Activated effector memory CD4-positive, alpha-beta T cell treated with anti-CD3 and anti-CD28 coated beads, Interleukin-2, amount 50 U/mL, for 16 hours (primary cell): ENCODE results near the gene B4GALT3.

ENCODE experiments used
- DNase-seq: peaks from one replicate; pipeline ENCODE4 v3.0.0-alpha.2; 2020

Gene B4GALT3

DNA sequence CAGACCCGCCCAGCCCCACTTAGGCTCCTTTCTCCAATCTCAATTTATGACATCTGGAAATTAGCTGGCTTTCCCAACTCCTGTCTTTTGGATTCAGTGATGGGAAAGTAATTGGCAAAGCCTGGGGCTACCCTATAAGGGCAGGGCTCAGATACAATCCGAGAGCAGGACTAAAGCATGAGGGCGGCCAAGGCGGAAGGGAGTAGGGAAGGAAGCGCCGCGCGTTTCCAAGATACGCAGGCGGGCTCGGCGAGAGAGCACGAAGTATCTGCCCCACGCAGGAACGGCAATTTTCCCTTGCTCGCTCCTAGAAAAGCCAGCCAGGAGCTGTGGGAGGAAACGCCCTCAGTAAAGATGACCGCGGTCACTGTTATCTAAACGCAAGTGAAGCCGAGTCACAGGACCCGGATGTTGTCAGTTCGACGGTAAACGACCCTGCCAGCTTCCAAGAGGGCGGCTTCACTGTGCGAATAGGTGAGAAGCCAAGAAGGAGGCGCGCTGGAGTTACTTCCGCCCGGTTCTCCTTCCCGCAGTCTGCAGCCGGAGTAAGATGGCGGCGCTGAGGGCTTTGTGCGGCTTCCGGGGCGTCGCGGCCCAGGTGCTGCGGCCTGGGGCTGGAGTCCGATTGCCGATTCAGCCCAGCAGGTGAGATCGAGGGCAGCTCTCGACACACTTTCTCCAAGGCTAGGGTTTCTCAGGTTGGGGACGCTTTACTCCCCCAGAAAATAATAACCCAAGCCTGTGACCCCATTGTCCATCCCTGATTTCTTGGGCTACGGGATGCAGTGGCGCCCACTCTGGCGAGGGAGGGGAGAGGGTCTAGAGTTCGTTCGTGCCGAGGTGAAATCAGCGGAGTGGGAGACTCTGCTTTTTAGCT is 24.8 kb upstream of the B4GALT3 start, which contains the start of gene NDUFS2:
NDUFS2 (plus strand) TSS at position 532 of the 877 bp plus-strand sequence; CDS start at position 551, 19 bp downstream.
- DNase-seq = peak; percentile 98

DNA sequence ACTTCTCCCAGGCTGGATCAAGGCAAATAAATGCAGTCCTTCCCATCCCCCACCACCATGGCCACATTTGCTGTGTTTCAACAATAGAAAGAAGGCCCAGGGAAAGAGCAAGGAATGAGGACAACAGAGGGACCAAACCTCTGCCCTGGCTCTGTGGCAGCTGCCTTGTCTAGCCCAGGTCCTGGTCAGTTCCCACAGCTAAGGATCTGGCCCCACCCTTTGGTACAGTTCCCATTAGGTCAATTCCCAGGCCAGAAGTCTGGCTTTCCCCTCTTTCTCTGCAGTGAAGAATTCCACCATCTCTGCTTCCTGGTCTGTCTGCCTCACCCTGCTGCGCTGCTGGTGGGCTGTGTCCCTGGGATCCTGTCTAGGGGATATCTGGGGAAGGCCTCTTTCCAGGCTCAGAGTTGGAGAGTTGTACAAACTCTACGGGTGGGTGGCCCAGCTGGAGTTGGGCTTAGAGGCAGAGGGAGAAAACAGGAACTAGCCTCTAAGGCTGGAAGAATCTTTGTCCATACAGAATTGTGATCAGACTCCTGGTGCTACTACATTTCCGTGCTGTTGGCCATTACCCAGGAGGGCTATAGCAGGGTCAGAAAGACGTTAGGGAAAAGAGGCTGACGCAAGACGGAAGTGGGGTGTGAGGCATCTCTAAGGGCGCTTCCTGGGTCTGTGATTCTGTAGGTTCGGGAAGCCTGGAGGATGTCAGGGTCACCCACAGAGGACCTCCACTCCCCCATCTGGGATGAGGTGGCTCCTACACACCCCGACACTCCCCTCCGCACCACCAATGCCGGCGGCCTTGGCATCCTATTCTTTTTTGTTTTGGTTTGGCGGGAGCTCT is 23.9 kb upstream of the B4GALT3 start:
- no peak for DNase-seq

DNA sequence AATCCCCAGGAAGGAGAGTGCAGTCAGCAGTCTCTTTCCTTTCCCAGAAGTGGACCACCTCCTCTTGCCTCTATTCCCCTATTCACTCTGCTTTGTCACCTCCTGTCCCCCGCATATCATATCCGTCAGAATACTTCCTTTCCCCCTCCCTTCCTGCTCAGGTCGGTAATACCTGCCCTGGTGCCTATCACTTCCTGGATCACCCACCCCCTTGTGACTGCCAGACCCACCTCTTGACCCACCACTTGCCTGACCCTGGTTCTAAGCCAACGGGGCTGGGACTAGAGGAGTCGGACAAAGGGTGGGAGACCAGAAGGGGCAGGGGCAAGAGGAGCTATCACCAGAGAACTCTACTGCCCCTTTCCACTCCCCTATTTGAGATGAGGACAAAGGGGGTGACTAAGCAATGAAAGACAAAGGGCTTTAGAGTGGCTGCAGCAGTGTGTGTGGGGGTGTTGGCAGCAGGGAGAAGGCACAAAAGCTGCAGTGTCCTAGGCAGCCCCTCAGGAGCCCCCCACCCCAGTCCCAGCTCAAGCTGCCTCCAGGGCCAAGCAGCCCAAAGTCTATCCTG is 23.2 kb upstream of the B4GALT3 start:
- DNase-seq = no peak

DNA sequence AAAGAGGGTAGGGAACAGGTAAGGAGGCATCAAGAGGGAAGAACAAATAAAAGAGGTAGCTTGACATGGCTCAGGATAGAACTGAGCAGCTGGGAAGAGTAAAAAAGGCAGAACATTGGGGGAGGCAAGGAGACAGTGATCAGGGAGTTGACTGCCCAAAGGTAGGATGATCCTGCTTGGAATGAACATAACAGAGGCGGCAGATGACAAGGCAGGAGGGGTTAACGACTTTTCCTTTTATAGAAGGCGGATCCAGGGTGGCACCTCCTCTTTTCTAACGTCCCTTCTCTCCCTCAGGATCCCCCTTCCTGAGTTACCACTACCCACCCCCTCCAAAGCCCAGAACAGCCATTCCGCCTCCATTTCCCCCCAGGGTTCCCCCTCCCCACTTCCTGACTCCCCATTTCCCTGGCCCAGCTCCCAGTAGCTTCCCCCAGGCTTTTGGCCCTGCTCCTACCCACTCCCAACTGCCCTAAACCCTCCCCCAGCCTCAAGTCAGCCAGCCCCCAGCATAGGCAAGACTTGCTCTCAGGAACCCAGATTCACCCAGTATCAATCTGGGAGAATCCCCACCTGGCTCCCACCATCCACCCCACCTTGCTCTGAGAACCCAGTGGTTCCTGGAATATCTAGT is 22.3 kb upstream of the B4GALT3 start:
- no peak for DNase-seq

DNA sequence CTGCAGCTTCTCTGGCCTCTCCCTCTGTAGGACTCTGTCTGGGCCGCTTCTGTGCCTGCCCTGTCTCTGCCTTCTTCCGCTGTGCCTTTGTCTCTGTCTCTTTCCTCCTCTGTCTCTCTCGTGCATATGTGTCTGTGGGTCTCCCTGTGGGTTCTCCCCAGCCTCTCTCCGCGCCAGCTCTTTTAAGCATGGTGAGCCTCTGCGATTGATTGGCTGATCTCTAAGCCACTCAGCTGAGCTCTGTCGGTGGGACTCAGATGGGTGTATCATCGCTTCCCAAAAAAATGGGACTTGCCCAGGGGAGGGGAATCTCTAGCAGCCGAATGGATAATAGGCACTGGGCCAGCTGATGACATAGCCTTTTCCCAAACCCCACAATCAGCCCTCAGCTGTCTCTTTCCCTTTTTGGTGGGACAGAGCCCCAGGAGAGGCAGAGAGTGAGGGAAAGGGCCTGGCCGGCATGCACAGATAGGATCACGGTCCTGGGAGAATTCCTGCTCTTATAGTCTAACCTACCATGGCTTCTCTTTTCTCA is 21.7 kb upstream of the B4GALT3 start, which contains the start of gene ADAMTS4:
ADAMTS4 (minus strand) TSS at position 158 of the 535 bp plus-strand sequence. CDS start 427 bp downstream, outside the sequence.
- DNase-seq = no peak

DNA sequence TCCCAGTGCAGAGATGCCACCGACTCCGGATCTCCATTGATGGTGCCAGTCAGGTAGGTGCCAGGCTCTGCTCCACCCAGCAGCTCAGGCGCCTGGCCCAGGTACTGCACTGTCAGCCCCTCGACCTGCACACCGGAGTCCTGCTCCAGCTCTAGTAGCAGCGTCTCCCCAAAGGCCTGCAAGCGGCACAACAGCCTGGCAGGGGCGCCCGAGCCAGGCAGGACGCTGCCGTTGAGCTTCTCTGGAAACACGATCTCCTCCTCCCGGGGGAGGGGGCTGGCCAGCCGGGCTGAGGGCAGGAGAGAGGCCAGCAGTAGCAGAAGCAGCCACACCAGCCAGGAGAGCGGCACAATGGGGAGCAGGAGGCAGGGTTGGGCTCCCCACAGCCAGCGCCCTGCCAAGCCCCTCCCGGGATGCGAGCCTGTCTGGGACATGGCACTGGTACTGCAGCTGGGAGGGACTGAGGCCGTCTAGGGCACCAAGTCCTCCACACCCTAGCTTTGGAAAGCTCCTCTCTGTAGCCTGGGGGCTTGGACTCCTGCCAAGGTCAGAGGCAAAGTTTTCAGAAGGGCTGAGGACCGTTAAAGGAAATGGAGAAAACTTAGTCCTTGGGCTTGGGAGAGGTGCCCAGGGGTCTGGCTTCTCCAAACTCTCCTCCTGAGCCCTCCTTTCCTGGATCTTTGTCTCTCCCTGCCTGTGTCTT is 21.0 kb upstream of the B4GALT3 start:
- no peak for DNase-seq

DNA sequence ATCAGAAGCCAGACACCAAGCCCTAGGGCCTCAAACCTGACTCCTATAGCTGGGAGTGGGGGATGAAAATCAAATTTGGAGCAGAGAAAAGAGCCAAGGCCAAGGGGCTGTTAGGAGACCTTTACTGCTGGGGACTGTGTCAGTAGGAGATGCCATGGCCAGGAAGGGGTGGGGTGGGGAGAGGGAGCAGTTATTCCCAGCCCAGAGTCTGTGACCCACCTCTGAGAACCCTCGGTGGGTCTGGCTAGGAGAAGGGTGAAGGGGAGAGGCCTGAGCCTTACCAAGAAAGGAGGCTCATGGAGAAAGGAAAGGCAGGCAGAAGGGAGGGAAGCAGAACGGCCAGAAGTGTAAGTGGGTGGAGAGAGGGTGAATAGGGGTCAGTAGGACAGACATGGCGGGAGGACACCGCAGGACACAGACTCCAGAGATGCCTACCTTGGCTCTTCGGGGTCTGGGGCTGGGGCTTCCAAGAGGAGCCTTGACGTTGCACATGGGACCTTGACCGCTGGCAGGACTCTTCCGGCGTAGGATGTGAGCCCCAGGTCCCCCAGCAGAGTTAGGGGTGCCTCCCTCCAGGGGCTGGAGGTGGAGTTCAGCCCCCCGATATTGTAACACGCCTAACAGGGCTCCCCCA is 20.4 kb upstream of the B4GALT3 start:
- no peak for DNase-seq

DNA sequence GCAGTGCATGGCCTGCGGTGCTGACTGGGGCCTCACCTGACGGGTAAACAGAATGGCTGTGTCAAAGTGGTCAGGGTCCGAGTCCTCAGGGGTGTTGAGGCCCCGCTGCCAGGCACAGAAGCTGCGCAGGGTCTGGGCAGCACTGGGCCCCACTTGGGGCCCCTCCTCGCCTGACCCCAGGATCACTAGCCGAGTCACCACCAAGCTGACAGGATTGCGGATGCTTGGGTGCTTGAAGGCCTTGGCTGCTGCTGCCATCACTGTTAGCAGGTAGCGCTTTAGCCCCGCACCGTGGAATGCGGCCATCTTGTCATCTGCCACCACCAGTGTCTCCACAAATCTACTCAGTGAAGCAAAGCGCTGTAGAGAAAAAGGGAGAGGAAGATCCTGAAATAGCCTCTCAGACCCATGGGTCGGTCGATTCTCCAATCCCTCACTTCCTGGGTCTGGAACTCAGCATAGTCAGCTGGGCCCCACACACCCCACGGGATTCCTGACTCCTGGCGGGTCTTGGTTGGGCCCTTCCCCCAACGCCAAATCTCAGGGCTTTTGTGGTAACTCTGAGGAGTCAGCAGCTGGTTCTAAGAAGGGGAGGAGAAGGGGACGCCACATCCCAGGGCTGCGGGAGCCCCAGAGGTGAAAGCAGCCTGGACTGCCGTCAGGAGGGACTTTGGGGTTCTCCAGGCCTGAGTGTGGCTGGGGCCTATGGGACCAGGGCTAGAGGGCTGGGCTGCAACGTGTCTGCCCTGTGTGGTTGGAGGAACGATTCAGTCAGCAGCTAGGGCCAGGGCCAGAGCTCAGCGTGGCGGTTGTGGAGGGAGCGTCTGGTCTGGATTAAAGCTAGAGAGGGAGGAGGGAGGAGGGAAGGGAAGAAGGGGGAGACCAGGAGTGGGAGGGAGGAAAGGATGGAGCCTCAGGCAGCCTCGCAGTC is 19.5 kb upstream of the B4GALT3 start:
- no peak for DNase-seq

DNA sequence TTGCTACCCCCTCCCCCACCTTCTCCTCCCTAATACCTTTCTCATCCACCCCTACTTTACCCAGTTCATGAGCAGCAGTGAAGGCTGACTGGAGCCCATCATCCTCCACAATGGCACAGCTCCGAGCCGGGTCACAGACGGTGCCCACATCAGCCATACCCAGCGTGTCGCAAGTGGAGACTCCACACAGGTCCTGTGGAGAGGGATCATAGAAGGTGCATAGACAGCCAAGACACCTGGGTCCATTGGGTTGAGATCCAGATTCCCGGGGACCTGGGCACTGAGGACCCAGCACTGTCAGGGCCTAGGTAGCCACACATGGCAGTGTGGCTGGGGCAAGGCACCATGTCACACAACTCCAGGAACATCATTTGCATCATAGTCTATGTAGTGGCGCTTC is 18.8 kb upstream of the B4GALT3 start:
- no peak for DNase-seq

DNA sequence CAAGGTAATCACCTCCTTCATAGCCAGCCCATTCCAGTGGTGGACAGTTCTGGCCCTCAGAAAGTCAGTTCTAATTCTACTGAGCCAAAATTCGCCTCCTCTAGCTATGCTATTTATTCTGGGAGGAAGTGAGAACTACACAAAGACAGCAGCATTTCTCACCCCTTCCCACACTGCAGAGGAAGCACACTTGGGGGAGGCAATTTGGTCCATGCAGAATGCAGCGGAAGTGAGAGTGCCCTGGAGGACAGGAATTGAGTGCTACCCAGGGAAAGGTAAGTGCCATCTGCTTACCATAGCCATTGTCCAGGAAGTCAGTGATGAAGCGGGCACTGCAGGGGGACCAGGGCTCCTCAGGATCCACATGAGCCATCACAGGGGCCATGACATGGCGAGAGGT is 17.9 kb upstream of the B4GALT3 start:
- DNase-seq = no peak

DNA sequence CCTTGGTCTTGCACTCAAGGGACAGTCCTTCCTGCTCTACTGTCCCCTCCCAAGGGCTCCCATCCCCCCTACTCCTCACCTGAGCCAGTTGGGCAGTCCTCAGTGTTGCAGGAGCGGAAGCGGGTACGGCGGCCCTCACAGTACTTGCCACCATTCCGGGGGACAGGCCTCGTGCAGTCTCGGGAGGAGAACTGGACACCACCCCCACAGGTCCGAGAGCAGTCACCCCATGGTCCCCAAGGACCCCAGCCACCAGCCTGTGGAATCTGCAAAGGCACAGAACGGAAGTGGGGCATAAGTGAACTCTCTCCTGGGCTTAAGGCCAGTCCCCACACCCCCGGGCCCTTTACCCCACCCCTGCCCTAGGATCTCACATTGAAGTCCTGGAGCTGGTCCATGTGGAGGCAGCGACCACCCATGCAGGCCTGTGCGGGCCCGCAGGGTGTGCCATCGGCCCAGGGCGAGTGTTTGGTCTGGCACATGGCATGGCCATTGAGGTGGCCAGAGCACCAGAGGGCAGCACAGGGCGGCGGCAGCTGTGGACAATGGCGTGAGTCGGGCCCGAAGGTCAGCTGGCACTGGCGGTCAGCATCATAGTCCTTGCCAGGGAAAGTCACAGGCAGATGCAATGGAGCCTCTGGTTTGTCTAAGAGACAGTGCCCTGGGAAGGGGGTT is 16.4 kb upstream of the B4GALT3 start:
- no peak for DNase-seq

DNA sequence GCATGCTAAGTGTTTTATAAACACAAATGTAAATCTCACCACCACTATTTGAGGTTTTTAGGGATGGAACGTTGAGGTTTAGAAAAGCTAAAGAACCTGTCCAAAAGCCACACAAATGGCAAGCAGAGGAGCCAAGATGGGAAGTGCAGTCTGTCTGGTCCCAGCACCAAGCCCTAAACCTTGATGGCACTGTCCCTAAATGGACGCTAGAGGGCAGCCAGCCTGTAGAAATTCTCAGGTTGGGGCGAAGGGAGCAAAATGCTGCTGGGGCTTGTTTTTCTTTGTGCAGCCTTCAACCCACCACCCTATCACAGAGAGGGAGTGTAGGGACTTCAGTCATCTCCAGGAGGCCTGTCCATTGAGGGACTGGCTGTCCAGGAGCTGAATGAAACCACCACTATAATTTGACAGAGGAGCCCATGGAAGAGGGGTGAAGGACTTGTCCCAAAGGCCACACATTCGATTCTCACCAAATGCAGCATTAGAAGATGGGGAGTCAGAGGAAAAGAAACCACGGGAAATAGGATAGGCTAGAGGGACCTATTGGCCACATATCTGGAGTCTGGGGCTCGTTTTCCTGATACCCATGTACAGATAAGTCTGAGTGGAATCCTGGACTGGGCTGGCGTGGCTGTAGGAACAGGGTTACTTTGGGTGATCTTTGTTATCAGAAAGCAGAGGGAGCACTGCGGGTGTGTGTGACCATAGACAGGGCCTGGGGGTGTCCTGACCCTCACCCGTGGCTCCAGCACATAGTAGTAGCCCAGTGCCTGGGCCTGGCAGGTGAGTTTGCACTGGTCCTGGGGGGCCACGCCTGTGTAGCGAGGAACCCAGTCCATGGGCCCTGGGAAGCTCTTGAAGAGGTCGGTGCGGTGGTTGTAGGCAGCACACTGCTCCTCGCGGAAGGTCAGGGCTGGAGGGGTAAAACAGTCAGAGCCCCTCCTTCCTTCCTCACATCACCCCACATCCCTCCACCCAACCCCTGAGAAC is 15.5 kb upstream of the B4GALT3 start:
- peak; percentile 87 for DNase-seq

DNA sequence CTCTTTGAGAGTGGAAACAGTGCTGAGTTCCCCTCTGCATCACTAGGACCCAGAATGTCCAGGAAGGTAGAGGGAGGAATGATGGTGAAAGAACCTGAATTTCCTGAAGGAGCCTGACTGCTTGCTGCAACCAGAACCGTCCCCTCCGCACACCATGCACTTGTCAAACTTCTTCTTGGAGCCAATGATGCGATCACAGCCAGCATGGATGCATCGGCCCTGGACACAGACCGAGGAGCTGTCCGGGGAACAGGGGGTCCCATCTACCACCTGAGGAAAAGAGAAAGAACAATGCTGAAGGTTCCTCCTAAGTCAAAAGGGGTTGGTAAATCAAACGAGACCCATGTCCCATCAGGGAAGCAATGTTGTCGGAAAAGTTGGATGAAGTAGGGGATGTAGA is 14.7 kb upstream of the B4GALT3 start:
- DNase-seq = no peak

DNA sequence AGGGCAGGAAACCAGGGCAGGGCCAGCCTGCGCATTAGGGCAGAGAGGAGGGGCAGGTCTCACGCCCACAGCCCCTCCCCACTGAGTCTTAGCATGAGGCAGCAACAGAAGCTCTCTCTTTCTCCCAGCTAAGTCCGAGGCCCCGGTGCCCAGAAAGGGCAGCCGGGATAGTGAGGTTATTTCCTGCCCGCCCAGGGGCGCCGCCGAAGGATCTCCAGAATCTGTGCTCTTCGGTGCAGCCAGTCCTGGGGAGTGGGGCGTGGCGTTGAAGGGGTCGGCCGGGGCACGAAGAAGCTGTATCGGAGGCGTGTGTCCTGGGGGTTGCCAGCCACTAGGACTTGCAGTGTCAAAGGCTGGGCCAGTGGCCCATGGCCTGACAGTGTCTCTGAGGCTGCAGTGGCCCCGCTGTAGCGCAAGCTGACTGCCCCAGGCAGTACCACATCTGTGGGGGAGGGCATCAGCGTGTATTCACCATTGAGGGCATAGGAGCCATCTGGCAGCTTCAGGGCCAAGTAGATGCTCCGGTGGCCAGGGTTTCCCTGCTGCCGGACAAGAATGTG is 13.7 kb upstream of the B4GALT3 start:
- DNase-seq = no peak

DNA sequence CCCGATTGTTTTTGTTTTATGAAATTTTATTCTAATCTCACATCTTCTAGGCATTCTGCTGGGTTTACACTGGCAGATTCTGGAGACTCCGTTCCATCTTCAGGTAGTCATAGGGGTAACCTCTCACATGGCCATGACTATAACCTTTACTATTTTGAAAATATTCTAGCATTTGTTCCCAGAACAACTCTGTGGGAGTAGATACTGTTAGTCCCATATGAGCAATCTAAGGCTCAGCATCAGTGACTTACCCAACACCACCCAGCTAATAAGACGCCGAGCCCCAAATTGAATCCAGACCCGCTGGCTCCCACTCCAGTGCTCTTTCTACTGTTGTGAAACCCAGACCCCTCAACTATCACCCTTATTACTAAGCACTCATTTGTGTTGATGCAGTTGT is 11.7 kb upstream of the B4GALT3 start:
- no peak for DNase-seq

DNA sequence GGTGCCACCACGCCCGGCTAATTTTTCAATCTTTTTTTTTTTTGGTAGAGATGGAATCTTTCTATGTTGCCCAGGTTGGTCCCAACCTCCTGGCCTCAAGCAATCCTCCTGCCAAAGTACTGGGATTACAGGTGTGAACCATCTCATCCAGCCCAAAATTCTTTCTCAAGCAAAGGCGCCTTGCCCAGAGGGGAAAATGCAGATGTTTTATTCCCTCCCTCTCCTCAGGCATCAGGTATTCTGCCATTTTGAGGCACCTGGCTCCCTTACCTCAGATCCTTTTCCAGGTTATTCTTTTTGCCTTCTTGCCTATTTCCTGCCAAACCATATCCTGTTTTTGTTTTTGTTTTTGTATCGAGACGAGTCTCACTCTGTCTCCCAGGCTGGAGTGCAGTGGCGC is 11.1 kb upstream of the B4GALT3 start:
- DNase-seq = no peak

DNA sequence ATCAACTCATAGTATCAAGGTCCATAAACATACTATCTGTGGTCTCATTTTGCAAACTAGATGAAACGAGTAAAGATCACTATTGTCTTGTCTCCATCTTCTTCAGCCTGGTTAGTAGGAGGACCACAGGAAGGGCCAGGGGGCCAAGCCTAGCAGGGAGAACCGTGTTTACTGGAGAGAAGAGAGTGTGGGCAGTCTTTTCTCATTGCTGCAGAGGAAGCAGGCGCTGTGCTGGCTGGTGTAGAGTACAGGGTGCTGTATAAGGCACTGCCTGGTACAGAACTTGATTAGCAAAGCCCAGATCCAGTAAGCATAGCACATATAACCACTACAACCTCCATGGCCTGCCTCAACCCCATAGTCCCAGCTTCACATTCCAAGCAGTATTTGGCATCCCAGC is 10.0 kb upstream of the B4GALT3 start:
- no peak for DNase-seq

DNA sequence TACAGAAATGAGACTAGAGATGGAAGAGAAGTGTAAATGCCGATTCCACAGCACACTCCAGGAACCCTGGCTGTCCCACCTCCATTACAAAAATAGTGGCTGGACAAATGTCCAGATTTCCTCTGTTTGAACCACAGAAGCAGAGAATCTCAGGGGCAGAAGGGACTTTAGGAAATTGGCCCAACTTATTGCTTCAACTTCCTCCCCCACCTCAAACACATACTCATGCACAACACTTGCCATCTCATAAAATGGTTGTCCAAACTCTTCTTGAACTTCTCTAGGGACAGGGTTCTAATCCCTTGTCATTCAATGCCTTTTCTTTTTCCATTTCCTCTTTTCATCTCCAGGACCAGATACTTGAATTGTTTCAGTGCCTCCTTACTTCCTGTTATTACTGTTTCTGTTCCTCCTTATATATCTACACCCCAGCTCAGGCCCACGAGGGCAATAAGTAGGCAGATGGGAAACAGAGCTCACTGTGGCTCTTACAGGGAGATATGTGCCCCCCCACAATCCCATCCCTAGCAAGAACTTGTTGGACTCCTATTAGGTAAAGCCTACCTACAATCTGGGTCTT is 8.5 kb upstream of the B4GALT3 start:
- DNase-seq = no peak
